H1 (cell line): Measurements from ENCODE around the gene ABI2.

Experiments
- ATF2 ChIP-seq: IDR thresholded peaks from 2 replicates; pipeline ENCODE4 v1.6.1; 2012; ENCODE audit warnings: low read length, inconsistent platforms
- EP300 ChIP-seq, 2 experiments: IDR thresholded peaks; 1 replicate in 1 of 2; 2 replicates in 1 of 2; pipeline ENCODE4 v1.6.1; 2011 to 2012; ENCODE audit warnings: low read depth in 2 of 2, low read length in 2 of 2, mild to moderate bottlenecking in 2 of 2, borderline replicate concordance in 1 of 2, inconsistent platforms in 1 of 2, moderate library complexity in 1 of 2
- TAF1 ChIP-seq: IDR thresholded peaks from 2 replicates; pipeline ENCODE4 v1.6.1; 2011; ENCODE audit warnings: mild to moderate bottlenecking, low read depth, low read length

- TF ChIP-seq EP300 (IDR thresholded peaks at IDR 0.05; ENCODE audit: borderline replicate concordance in 1 of 2, low read depth in 2 of 2, low read length in 2 of 2) (no peak), TAF1 (no peak), ATF2 (no peak)
Observed at GRCh38 chr2:203451689-203452088, 123.5 kb downstream of the ABI2 start.
